ENCODE measurements around the gene HJURP.

Gene HJURP

DNA sequence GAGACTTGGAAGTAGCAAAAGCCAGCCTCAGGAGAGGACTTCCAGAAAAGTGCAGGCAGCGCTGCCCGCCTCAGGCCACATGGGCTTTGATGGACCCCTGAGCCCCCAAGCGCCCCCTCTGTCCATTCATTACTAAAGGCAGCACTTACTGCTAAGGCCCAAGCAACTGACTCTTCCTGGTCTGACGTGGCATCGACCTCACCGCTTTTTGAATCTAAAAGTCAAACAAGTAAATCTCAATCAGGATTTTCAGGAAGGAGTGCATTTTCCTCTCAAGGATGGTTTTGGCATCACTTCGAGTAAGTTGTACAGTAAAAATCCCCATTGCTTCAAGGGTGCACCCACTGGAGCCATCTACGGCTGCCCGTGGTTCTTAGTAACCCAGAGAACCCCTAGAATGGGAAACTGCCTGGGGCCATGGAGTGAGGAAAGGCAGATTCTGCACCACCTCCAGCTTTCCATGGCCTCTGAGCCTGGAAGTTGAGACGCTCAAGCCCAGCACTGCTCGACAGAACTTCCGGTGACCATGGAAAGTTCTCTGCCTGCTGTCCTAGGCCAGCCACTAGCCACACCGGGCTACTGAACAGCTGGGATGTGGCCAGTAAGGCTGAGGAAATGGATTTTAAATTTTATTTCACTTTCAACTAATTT is 7.0 kb downstream of the HJURP start:
- no peak for DNase-seq

DNA sequence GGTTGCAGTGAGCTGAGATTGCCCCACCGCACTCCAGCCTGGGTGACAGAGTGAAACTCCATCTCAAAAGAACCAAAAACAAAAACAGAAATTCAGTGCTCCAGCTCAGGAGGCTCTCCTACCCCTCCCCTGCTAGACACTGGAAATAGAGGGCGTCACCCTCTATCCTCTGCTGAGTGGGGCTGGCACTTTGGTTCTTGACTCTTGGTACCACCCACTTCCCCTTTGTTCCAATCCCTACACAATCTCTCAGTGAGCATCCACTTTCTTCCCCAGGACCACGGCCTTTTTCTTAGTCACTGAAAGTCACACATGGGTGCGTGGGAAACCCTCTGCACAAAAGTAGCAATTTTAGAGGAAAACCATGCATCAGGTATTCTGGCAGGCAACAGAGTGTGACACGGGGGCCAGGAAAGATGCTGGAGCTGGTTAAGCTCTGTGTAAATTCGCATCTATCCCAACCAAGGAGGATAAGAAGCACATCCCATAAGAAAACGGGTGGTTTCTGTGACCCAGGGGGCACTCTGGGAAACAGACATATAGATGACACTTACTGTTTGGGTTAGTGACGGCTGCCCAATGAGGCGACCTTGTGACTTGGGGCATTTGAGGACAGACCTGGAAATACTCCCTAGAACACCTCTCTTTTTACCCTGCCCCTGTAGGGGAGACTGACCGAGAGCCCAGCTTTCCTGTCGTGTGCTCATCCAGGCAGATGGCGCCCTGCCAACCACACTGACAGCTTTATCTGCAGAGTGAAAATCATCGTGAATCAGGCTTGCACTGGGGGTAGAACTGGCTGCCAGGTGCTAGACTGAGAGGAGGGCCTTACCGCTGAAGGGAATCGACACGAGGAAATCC is 7.7 kb downstream of the HJURP start:
- DNase-seq, result no peak

DNA sequence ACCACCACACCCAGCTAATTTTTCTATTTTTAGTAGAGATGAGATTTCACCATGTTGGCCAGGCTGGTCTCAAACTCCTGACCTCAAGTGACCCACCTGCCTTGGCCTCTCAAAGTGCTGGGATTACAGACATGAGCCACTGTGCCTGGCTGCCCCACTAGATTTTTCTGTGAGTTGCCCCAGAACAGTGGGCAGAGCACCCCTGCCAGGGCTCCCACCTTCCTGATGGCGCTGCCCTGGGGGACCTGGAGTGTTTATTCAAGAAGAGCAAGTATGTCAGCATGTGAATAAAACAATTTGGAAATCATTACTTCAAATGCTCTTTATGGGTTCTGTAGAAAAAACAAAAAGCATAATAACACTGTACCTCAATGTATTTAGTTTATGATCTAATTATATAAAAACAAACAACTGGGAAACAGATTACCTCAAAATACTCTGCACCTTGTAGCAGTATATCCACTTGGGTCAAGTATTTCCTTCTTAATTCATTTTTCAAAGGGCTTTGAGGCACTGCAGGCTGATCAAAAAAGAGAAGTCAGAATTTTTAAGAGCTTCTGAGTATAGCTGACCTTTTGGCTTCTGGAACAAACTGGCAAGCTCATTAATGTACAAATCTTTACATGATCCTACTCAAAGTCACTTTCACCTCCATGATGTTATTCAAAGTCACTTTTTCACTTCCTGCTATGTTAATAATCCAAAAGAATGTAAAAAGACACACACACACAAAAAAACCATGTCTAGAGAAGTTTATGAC is 8.9 kb downstream of the HJURP start:
- DNase-seq, result no peak

DNA sequence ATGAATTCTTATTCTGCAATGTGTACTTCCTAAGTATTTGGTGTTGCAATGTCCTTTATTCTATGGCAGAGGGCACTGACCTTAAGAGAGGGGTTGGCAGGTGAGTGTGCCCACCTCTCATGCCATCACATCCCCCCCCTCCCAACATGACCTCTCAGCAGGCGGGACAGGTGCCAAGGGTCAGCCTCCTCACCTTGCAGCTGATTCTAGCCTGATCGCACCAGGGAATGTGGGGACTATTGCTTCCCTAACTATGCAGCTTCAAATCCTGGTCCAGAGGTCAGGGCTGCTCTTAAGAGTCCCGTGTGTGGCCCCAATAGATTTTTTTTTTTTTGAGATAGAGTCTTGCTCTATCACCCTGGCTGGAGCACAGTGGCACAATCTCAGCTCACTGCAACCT is 9.5 kb downstream of the HJURP start:
- DNase-seq, result no peak

DNA sequence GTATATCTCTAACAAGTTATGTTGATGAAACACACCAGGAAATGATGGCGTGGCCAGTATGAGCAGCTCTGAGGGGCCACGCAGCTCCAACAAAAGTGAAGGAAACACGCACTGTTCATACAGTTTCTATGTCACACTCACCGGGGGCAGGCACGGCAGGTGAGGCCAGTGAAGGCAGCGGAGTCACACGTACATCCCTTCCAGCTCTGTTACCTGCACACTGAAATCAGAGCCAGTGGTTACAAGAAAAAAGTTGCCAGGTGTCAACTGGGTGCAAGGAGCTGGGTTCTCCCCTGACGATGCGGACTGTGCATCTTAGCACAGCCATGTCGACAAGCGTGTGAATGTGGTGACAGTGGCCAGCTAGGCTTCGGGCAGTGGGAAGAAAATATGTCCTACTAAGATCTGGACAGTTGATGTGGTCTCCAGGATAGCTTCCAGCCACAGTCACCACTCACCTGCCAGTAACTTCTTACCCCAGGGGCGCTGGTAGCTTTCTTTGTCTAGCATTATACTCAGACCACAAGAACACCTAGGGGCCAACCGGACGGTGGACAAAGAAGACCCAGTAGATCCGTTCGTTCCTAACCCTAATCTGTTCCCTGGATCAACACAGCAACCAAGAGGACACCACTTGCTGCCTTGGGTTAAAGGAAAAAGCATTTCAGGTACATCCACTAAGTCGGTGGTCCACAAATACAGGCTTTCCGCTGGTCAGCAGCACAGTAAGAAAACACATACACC is 10.1 kb downstream of the HJURP start:
- no peak for DNase-seq

DNA sequence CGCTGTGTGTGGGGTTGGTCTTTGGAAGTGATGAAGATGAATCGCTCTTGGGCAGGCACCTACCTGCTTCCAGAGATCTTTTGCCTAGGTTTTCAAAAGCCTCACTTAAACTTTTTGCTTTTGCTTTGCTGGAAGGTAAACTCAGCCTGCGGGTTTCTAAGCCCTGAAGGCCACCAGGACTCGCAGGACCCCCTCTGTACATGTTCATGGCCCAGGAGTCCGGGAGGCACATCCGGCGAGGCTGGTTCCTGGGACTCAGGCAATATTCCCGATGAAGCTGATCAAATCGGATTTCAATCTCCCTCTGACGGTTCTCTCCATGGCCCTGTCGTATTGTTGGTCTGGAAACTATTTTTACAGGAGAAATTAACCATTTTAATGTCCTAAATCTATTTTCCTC is 13.2 kb downstream of the HJURP start:
- no peak for DNase-seq

DNA sequence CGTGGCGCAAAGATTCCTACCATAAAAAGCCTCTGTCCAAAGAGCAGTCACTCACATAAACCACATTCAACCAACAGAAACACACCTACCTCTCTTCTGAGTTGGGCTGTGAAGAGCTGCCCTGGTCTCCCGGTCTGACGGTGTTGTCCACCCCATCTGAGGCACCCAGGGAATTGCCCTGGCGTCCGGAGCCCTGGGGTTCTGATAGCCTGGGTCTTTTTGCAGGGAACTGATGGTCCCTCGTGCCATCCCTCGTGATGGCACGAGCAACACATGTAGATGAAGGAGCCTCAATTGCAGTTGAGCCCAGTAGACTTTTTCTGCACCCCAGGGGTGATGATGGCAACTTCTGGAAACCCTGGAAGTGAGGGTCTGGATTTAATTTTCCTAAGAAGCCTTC is 13.8 kb downstream of the HJURP start:
- DNase-seq, result no peak

DNA sequence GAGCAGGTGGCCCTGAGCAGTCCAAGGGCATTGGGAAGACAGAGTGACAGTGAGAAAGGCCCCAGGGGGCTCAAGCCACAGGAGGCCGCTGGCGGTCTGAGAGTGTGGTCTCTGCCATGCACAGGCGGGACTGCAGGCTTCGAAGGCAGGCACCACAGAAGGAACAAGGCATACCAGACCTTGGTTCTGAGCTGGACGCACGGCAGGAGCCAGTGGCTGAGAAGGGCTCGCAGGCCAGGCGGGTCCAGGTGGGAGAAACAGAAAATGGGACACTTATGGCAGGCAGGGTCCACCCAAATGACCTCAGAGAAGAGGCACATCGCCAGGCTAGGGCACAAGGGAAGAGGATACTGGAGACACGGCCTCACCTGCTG is 14.9 kb downstream of the HJURP start:
- DNase-seq, result no peak

DNA sequence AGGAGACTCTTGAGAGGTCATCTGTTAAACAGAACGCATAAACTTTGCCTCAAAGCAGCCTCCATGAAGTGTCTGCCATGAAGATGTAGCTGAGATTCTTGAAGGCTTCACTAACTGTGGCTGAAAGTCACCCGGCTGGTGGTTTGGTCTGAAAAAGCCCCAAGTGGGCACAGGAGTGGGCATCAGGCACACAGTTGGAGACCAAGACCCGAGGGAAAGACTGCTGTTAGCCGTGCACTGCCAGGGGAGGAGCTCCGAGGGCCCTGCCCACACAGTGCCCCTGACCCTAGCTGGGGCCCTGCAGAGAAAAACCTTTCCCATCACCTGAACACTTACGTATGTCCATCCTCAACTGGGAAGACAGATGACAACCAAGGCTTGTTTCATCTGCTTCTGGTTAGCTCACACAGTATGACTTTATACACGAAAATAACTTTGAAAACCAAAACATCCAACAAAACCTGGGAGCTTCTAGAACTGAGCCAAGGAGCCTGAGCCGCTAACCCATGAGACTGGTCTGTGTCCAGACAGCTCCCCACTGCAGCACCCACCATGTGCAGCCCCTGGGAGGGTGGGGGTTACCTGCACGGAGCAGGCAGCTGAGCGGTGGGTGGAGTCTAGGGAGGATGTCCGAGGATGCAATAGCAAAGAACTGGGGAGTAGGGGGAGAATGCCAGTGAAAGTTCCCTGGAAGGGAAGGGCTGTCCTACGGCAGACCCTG is 15.4 kb downstream of the HJURP start:
- no peak for DNase-seq

DNA sequence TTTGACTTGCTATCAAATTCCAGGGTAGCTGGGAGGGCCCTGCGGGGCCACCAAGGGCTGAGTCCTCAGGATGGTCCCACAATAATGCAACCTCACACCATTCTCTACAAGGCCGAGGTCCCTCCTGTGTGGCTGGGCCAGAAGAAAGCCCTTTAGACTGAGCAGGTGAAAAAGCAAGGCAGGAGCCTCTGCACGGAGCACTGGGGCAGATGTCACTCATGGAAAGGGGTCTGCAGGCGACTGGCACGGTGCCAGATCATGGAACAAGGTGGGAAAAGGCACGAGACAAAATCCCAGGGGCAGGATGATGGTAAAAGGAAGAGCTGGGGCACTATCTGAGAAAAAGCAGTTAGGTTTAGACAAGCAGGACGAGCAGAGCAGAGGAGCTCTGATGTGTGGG is 16.1 kb downstream of the HJURP start:
- no peak for DNase-seq

DNA sequence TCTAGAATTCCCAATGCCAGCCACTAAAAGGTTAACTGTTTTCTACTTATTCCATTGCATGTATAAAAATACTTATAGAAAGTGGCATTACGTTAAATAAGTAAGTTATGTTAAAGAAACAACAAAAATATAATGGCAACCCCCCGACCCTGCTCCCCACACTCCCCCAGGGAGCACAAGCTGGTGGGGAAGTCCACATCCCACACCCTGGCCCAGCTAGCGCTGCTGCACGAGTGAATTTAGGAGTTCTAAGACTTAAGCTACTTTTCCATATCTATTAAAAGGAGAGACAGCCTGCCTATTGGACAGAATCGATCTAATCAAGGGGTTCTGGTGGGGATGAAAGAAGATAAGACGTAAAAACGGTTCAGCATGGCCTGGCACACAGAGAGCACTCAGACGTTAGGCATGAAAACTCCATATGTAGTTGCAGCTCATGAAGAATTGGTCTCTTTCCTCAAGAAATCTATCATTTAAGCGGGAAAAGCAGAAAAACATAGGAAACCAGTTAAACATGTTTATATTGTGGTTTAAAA is 16.6 kb downstream of the HJURP start:
- no peak for DNase-seq

DNA sequence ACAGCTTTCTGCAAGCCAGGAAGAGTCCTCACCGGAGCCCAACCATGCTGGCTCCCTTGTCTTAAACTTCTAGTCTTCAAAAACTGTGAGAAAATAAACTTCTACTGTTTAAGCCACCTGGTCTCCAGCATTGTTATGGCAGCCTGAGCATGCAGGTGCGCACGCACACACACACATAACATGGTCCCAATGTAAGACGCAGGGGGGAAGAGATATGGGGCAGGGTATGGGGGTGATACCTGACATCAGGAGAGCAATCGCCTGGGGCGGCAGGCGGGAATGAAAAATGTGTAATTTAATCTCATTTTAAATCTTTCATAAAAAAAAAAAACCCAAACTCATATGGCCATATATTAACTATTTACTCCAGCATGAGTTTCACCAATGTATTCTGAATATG is 18.0 kb downstream of the HJURP start:
- DNase-seq, result no peak

DNA sequence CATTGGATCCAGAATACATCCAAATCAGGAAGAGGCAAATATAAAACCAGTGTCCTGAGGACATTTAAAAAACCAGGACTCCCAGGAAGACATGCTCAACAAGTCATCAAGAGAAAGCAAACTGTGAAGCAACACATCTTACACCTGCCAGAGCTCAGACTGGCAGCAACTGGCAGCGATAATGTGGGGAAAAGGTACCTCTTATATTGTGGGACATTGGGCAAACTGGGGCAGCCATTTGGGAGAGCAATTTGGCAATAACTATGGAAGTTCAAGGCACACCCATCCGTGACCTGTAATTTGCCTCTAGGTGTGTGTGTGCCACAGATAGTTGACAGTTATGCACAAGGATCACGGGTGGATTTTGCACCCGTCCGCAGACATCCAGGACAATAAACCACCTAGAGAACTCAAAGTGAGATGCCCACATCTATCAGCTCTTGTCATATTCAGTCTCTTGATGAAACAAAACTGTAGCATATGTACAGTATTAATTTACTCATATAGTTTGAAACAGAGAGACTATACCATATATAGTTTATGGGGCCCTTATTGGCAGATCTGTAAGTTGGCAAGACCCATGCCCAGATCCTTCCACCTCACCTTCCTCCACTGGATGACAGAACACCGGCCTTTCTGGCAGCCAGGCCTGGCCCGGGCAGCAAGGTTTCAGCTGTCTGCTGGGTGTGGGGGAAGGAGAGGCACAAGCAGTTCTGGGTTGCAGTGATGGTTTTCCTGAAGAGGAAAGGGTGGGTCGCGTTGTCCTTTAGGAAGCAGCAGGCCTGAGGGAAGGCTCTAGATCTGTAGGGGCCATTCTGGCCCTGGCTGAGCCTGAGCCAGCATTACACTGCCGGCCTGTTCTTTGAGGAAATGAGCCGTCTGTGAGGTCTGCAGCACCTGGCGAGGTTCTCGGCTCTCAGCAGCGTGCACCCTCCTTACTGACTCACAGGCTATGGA is 18.8 kb downstream of the HJURP start:
- no peak for DNase-seq

DNA sequence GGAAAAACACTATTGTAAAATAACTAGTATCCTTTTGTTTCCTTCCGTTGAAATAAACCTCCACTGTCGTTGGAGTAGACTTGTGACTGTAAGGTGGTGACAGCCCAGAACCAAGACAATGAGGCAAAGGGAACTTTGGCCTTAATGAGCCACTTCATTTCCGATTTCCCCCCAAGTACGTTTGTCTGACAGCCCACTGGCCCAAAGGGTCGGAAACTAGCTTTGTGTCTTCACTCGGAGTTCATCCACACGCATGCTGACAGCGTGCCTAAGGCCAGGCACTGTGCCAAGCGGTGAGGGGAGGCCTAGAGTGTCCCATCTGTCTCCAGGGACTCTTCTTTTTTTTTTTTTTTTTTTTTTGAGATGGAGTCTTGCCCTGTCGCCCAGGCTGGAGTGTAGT is 21.0 kb downstream of the HJURP start:
- DNase-seq, result no peak

DNA sequence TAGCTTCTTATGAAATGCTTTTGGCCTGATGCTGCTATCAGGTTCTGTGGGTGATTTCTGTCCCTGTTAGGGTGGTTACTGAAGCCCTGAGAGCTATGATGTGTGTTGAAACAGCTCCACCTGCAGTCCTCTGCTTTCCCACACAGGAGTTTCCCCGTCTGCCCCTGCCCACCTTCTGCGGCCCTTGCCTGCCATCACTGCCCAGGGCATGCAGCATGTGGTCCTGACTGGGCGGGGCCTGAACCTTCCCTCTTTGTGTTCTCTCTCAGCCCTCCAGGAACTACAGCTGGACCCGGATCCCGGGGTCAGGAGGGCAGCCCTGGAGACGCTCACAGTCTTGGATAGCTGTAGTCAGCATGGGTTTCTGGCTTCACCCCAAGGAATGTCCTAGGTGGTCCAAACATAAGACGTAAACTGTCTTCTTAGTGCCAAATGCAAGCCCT is 21.4 kb downstream of the HJURP start:
- DNase-seq, result no peak

DNA sequence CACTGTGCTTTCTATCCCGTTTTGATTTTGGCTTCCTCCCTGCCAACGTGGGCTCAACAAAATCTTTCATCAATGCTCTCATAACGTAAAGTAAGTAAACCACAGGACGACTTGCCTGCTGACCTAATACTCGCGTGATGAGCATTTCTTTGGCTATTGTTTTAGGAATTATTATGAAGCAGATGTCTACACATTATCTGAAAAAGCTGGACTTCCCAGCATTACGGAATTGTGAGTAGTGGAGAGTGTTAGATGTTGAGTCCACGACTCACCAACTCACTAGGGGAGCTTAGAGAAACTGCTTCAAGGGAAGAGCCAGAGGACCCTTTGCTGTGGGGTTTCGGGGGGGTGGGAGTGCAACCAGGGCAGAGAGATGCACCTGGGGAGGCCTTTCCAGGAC is 21.9 kb downstream of the HJURP start:
- no peak for DNase-seq

DNA sequence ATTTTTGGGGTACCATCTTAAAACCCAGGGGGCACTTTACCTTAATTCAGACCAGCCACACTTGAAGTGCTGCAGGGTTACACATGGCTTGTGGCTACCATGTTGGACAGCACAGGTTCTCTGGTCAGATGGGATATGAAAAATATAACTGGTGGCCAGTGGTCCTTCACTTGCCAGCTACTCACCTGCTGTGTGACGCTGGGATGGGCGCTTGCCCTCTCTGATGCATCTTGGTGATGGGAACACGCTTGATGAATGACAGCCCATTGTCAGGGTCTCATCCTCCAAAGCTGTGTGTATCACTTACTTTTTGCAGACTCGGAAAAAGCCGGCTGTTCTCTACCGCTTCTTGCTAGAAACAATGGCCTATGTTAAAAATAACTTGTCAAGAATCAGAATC is 22.5 kb downstream of the HJURP start:
- DNase-seq, result no peak

DNA sequence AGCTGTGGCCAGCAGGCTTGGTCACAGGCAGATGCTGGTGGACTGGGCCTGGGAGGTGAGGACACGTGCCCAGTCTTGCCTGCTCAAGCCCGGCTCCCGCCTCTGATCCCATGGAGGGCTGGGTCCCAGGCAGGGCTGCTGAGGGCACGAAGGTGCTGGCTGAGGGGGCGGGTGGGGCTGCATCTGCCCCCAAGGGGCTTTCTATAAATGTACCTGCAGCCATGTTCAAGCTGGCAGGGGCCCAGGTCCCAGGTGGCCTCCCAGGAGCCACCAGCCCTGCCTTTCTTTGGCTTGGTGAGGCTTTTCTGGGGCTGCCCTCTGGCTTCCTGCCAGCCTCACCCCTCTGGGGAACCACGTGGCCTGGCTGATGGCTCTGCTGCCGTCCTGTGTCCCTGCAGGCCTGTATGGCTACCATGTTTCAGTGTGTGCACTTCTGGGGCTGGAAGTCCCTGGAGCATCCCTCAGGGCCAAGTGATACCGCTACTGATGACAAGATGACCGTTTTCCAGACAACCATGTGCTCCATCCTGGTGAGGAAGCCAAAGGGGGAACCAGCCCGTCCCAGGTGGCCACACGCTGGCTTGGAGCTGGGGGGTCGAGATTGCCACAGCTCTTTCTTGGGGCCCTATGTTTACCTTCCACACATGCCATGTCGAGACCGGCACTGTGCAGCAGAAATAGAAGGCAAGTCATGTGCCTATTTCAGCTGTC is 23.2 kb downstream of the HJURP start:
- no peak for DNase-seq

DNA sequence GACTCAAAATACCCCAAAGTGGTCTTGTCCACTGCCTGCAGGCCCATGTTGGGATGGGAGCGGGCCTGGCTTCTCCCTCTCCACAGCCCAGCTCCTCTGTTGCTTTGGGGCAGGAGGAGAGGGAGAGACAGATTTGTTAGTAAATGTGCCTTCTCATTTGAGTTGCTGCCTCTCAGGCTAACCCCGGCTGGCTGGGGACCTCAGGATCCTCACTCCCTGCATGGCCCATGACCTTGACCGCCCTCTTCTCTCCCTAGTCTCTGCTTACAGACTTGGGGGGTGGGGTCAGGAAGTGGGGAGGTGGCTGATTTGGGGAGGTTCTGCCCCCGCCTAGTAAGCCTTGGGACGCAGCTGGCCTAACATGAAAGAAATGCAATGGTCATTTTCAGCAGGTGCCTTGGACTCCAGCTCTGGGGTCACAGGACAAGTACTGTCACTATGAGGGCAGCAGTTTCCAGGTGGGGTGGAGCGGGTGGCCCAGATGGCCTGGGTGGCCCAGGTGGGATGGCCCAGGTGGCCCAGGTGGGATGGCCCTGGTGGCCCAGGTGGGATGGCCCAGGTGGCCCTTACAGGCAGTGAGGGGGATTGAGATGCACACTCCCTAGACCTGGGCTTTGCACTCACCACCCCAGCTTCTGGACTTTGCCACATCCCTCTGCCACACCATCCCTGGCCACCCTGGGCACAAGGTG is 24.1 kb downstream of the HJURP start:
- no peak for DNase-seq
